Stimulated activated CD4-positive, alpha-beta T cell treated with anti-CD3 and anti-CD28 coated beads, Interleukin-1b, Interleukin-23, amount 100 ng/mL, for 48 hours (primary cell): ENCODE measurements around the gene TCF15.
"Not testable (repeated sequence)": the region's sequence is repeated elsewhere in the genome, so short reads cannot be mapped to it uniquely, and the experiment has no call there.

ENCODE experiments used
- DNase-seq: peaks from one replicate; pipeline ENCODE4 v3.0.0-alpha.2; 2020

TCF15 gene

DNA sequence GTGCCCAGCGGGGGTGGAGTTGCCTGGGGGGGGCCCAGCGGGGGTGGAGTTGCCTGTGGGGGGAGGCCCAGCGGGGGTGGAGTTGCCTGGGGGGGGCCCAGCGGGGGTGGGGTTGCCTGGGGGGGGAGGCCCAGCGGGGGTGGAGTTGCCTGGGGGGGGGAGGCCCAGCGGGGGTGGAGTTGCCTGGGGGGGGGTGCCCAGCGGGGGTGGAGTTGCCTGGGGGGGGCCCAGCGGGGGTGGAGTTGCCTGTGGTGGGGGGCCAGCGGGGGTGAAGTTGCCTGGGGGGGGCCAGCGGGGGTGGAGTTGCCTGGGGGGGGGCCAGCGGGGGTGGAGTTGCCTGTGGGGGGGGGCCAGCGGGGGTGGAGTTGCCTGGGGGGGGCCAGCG lies 31.9 kb upstream of the TCF15 start:
- DNase-seq = not testable (repeated sequence)

DNA sequence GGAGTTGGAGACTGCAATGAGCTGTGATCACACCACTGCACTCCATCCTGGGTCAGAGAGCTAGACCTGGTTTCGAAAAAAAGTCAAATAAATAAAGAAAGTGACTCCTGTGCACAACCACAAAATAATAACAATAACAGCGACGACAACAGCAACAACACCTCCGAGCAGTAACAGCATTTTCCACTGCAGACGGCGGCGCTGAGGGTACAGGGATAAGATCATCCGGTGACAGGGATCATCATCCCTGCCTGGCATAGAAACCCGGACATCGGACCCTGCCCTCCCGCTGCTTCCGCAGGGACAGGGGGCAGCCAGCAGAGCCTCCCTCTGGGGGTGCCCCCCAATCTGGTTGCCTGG lies 31.4 kb upstream of the TCF15 start:
- no peak for DNase-seq

DNA sequence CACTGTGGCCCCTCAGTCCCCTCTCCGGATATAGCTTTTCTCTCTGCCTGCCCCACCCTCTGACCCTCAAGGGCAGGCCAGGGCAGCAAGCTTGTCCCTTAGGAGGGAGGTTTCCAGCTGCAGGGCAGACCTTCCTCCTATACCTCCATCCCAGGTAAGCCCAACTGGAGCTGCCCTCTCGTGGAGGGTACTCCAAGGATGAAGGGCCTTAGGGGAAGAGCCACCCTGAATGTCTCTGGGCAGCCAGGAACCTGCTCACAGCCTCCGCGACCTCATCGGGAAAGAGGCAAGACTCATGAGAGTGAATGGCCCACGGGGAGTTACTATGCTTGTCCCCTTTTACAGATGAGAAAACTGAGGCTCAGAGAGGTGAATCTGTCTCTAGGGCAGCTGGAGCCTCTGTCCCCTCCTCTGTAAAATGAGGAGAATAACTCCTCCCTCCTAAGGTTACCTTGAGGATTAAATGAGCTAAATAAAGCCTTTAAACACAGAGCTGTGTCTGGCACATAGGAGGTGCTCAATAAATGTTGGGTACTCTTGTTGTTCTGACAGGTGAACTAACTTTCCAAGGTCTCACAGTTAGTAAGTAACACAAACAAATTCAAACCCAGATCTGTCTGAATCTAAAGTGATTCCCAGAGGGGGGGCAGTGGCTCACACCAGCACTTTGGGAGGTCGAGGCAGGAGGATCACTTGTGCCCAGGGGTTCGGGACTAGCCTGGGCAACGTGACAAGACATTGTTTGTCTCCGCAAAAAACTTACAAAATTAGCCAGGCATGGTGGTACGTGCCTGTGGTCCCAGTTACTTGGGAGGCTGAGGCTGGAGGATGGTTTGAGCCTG lies 30.8 kb upstream of the TCF15 start:
- DNase-seq = no peak

DNA sequence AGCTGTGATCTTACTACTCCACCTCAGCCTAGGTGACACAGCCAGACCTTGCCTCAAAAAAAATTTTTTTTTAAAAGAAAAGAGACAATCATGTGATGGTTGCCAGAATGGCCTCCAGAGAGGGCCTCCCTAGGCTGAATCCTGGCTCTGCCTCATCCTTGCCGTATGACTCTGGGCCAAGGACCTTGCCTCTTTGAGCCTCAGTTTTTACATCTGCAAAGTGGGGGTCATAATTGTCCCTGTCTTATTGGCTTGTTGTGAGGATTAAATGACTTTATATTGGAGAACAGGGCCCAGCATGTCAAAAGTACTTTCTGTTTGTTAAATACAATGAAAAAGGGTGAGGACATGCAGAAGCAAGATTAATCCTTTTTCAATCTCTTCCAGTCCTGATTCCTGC lies 28.5 kb upstream of the TCF15 start:
- no peak for DNase-seq

DNA sequence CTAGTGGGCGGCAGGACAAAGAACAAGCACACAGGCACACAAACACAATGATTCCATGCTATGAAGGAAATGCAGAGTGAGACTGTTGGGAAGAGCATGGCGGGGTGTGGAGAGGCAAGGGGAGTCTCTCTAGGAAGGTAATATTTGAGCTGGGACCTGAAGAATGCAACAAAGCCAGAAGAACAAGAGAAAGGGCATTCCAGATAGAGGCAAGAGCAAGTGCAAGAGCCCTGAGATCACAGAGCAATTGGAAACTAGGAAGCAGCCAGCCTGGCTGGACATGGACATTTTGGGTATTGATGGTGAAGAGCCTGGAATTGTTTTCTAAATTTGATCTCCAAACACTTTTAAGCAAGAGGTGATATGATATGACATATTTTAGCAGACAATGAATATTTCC lies 27.4 kb upstream of the TCF15 start:
- no peak for DNase-seq

DNA sequence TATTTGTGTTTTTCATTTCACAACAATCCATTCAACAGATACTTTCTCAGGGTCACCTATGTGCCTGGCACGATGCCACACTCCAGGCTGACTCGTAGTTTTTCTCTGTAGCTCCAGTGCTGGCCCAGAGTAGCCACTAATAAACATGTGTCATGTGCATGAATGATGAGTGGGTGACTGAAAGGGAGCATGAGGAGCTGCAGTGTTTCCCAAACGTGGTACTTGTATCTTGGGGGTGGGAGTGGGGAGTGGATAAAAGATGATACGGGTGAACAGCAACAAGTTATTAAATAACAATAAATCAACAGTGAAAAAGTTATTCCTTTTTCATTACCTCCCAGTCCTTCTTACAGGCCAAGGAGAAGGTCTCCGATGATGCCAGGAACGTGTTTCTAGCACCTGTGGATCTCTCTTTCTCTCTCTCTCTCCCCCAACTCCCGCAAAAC lies 25.8 kb upstream of the TCF15 start:
- DNase-seq = no peak

DNA sequence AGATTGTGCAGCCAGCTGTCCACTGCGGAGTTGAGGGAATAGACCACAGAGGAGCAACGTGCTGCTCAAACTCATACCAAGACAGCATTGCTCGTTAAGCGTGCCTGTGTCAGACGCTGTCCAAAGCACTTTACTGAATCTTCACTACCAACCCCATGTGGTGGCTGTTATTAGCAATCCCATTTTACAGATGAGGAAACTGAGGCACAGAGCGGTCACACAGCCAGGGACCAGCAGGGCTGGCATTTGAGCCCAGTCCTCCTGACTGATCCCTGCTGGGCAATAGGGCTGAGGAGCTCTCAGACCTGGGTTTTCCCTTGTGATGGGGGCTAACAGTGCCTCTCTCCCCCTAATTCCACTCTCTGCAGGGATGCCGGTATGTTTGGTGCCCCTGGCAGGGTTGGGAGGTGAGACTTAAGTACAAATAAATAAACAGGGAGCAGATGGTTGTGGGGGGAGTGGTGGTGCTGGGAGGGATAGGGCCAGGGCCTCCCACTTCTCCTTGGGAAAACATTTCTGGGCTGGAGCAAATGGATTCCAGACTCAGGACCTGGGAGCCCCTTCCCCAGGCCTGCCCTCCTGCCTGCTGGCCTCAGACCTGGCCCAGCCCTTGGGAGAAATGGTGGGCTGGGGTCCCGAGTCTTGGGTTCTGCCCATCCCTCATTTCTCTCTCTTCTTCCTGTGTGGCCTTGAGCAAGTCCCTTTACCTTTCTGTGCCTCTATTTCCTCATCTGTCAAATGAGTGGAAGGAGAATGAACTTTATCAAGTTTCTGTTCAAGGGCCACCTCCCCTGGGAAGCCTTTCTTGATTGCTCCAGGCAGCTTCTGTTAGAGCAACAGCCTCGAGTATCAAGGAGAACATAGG lies 25.2 kb upstream of the TCF15 start:
- DNase-seq = no peak

DNA sequence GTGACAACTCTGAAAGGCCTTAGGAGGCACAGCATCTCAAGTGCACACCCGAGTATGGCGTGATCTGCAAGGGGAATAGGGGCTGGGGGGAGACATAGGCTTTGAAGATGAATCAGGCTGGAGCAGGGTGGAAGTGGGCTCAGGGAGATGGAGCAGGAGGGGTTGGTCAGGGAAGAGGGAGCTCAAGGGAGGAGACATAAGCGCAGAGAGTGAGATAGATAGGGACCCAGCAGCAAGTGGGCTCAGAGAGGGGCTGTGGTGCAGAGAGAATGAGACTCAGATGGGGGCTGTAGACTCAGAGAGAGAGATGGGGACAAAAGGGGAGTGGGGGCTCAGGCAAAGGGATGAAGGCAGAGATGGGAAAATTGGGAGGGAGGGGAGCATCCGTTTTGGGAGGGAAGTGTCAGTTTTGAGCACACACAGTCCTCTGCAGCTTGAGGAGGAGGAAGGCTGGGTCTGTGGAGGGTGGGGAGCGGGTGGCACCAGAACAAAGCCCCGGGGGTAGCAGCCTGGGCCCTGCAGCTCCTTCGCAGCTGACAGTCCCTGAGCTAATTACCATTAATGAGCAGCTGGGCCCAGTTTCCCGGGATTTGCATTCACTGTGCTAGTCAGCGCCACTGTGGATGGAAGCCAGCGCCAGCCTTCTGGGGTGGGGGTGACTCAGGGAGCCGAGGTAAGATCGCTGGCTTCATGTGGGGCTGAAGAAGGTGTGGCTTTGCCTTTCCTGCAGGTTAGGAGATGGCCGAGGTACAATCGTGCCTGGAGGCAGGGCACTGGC lies 24.2 kb upstream of the TCF15 start:
- DNase-seq = no peak

DNA sequence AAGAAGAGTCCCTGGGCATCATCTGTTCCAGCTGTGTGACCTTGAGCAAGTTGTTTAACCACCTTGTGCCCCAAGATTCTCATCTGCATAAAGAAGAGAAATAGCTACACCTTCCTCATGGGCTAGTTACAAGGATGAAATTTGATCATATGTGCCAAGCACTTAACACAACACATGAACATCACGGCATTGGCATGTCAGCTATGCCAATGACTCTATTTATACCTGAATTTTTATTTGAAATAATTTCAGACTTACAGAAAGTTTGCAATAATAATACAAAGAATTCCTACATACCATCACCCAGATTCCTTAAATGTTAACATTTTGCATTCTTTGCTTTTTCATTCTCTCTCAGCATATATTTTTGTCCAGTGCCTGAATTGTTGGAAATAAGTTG lies 21.0 kb upstream of the TCF15 start:
- no peak for DNase-seq

DNA sequence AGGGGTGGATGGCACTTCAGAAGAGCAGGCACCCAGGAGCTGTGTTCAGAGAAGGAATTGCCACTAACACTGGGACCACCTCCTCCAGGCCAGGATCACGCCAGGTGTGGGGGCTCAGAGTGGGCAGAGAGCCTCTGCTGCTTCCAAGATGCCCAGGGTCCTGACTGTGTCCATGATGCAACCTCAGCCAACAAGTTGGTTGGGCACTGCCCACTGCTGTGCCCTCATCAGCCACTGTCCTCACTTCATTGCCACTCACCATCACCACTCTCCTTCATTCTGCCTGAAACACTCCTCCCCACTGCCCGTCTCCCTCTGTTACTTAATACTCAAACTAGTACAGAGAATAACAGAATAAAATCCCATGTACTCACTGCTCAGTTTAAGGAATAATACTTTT lies 16.5 kb upstream of the TCF15 start:
- no peak for DNase-seq

DNA sequence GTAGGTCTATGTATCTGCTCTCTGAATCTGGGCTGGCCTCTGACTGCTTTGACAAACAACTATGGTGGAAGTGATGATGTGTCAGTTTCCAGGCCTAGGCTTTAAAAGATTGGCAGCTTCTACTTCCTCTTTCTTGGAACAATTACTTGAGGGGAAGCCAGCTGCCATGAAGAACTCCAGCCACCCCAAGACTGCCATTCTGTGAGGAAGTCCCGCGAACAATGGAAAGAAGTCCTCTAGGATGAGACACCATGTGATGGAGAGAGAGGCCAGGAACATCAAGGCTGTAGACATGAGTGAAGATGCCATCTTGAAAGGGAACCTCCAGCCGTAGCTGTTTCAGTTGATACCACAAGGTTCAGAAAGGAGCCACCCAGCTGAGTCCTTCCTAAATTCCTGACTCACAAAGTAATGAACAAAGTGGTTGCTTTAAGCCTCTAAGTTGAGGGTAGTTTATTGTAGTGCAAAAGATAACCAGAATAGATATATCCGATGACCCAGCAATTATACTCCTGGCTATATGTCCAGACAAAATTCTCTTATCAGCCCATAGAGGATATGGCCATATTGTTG lies 15.3 kb upstream of the TCF15 start:
- no peak for DNase-seq

DNA sequence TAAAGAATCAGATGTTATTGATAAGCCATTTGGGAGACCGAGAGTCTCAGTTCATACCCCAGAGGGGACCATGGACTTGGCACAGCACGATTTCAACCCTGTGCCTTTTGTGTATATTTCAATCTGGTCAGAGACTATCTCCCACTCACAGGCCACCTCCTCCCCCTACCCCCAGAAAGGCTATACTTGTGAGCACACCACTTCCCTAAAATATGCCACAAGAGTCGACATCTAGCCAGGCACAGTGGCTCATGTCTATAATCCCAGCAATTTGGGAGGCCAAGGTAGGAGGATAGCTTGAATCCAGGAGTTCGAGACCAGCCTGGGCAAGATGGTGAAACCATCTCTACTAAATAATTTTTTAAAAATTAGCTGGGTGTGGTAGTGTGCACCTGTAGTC lies 13.6 kb upstream of the TCF15 start:
- DNase-seq = no peak

DNA sequence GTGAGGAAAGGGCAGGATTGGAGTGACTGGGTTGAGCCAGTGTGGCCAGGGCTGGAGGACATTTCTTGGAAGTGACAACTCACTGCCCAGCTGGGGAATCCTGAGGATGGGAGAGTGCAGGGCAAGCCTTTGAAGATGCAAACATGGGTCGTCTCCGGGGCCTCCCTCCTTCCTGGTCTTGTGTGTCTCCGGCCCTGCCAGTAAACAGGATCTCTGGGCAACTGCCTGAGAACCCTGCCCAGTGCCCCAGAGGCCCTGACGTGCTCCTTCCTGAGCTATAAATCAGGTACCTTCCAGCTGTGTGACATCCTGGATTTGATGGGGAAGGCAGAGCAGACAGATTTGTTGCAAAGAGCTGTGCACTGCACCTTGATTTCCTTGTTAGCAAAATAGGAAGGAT lies 12.9 kb upstream of the TCF15 start:
- no peak for DNase-seq

DNA sequence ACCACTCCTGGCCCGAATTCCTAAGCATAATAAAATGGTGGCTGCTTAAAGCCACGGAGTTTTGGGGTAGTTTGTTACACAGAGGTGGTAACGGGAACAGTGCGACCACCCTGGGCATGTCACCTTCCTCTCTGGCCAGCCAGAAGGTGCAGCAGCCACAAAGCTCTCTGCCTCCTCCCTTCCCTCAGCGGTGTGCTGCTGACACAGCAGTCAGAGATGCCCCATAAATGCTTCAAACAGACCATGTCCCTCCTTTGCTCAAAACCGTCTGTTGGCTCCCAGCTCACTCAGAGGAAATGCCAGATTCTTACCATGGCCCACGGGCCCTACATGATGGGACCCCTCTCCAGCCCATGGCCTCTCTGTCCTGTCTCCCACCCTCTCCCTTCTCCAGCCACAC lies 12.1 kb upstream of the TCF15 start:
- no peak for DNase-seq

DNA sequence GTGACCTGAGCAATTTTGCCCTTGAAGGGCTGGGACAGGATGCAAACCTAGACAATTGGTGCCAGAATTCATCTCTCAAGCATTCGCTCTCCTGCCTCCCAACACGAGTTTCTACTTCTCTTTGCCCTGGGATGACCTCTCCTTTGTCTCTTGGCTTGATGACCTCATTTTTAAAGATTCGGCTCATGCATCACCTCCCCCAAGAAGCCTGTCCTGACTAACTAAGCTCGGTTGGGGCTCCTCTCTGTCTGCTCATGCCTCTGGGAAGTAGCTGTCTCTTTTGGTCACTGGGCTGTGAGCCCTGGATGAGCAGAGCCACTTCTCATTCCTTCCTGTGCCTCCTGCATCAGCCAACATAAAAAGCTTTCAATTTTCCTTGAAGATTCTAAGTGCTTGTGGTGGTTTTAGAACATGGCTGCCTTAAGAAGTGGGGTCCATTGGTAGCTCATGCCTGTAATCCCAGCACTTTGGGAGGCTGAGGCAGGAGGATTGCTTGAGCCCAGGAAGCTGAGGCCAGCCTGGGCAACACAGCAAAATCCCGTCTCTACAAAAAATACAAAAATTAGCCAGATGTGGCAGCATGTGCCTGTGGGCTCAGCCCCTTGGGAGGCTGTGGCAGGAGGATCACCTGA lies 11.1 kb upstream of the TCF15 start:
- DNase-seq = no peak

DNA sequence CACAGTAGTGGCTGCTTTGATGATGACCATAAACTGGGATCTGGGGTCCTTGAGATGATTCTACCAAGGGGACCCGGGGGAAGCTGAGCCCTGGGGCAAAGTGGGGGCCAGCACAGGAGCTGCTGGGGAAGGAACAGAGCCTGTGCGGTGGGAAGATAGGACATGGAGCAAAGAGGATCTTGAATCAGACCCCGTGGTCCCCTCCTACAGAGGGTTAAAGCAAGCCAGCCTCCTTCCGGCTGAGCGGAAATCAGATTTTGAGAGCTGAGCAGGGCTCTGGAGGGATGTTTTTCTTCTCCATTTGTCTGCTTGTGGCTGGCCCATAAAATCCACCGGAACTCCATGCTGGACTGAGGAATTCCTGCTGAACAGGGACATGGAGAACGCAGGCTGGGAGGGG lies 10.1 kb upstream of the TCF15 start:
- DNase-seq = no peak

DNA sequence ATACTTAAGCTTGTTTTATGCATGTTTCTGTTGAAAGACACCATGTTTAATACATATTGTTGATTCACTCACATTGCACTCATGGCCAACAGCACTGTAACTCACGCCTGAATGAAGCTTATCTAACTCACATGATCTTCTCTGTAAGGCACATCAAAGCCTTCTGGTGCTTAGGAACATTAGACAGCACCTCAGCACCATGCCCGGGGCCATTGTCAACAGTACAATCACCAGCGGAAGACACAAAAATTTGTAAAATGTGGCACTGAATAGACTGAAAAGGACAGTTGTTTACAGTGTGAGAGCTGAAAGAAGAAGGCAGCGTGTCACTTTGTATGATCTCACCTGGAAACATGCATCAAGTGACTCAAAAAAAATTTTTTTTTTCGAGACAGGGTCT lies 8.9 kb upstream of the TCF15 start:
- DNase-seq = no peak

DNA sequence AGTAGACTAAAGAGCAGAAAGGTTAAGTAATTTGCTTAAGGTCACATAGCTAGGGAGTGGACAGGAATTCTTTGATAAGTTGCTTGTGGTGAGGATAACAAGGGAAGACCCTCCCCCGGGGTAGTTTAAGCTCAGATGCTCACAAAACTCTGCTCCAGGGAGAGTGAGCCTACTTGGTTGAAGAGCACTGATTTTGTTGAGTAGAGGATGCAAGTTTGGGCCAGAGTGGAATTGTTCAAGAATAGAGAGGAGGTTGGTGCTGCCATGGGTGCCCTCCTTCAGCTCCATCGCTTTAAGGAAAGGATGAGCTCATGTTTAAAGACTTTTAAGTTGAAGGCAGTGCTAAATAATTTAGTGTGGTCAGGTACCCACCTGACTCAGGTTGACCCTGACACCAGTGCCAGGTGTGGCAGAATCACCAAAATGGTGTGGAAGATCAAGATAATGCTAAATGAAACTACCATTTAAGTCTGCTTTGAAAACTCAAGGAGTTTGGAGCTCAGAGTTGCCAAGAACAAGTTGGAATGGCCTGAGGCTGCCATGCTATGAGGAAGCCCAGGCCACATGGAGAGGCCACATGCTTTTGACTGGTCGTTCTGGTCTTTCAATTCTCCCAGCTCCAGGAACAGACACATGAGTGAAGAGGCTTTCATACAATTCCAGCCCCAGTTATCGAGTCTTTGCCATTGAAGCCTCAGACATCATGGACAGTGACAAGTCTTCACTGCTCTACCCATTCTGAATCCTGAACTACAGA lies 8.0 kb upstream of the TCF15 start:
- no peak for DNase-seq

DNA sequence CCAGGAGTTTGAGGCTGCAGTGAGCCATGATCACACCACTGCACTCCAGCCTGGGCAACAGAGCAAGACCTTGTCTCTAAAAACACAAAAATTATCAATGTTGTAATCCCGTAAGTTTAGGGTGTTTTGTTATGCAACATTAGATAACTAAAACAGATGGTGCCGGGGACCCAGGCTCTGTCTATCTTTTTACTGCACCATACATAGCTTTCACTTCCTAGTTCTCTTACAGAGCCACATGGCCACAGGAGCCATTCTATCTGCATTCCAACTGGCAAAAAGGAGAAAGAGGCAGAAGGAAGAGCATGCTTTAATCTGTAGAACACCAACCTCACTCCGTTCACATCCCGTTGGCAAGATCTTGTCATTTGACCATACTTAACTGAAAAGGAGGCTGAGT lies 5.4 kb upstream of the TCF15 start:
- DNase-seq = no peak

DNA sequence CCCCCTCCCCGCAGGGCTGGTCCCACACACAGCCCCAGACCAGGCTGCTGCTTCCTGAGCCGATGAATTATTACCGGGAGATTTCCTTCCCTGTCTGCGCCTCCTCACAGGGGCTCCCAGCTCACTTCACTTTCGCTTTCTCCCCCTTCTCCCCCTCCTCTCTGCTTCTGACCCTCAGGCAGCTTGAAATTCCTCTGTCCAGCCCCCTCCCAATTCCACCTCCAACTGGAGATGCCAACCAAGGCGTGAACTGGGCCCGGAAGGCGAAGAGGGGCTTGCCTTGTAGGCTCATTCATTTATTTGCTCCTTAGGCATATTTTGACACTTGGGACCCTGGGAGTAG lies 1.7 kb upstream of the TCF15 start:
- no peak for DNase-seq

DNA sequence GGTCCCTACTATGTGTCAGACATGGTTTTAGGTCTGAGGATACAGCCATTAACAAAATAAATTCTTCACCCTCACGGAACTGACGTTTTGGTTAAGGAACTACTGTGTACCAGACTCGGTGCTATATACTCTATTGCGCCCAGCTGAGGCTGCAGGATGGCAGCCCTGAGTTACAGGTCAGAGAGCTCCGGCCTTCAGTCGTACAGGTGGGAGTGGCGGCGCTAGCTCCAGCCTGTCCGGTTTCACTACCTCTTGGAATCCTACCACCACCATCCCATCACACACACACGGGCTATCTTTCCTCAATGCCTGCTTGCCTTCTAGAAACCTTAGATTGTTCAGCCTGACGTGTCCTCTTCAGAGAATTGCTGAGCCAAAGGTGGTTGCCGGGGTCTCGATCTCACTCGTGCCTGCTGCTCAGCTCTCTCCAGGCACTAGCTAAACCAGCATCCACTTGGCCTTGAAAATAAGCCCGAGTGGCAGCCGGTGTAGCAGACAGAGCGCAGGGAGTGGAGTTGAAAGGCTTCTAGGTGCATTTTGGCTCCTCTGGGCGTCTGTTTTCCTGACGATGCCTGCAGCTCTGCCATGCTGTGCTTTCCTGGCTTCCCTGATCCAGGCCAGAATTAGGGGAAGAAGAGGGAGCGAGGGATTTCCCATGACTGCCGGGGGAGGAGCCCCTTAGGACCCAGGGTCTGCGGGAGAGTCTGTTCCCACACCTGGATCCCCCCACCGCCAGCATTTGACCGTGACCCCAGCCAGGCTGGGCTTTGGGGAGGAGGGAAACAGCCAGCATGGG lies 1.1 kb upstream of the TCF15 start:
- no peak for DNase-seq
